Measurements from ENCODE around the gene MGA.

GRCh38 chr15:41795996-41796856 lies 136.0 kb downstream of the MGA start:
- TF ChIP-seq POLR2A (IDR thresholded peaks at IDR 0.05; ENCODE audit: low read length) (no peak), GATA1 (IDR thresholded peaks at IDR 0.05; ENCODE audit: low read depth, low read length) (no peak)
